Stimulated activated CD8-positive, alpha-beta memory T cell treated with anti-CD3 and anti-CD28 coated beads, Interleukin-7, amount 100 ng/mL, for 24 hours (primary cell): ENCODE results near the gene LARP1.

Source experiments
- DNase-seq: peaks from one replicate; pipeline ENCODE4 v3.0.0-alpha.2; 2020; ENCODE audit warnings: low read depth

LARP1 gene

GRCh38 chr5:154858297-154858971 is 103.3 kb downstream of the LARP1 start, which contains the start of gene CNOT8:
Gene CNOT8, plus strand, starts transcription at chr5:154858627. Its CDS starts 4,652 bp downstream, at chr5:154863279.
- peak; percentile 96 for DNase-seq

DNA sequence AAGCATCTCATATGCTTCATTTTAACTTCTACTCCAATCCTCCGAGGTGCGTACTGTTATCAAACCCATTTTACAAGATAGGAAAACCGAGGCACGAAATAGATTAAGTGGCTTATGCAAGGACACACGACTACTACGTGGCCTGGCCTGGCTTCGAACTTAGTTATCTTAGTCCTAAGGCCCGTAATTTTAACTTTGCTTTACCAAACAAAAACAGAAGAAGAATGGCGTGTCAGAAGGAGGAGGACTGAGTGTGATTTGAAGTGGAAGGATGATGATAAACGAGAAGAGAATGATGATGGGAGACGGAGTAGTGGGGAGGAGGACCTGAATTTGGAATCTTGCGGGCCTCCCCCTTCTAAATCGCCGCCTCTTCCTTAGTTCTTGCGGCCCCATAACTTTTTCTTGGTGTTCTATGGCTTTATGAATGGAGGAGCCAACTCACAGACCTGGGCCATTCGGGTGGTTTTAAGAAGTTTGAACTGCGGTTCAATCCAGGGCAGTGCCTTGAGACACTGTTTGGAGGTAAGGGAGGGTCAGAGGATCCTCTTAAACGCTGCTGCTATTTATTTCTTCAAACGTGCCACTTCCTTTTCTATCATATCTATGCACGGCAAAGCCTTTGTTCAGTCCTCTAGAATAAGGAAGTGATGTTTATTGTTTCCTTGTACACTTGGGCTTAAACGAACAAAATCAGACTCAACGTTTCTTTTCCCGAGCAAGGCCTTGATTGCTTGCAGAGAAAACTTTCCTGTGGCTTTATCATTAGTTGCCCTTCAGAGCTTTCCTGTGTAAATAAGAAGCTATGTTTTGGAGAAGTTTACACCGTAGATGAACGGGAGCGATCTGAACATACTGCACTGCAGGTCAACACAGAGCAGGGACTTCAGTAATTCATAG is 104.0 kb downstream of the LARP1 start:
- DNase-seq: no peak

- DNase-seq: no peak
Measured at GRCh38 chr5:154860123-154860522, 104.9 kb downstream of the LARP1 start.

- no peak for DNase-seq
Measured at GRCh38 chr5:154860765-154861164, 105.6 kb downstream of the LARP1 start.

DNA sequence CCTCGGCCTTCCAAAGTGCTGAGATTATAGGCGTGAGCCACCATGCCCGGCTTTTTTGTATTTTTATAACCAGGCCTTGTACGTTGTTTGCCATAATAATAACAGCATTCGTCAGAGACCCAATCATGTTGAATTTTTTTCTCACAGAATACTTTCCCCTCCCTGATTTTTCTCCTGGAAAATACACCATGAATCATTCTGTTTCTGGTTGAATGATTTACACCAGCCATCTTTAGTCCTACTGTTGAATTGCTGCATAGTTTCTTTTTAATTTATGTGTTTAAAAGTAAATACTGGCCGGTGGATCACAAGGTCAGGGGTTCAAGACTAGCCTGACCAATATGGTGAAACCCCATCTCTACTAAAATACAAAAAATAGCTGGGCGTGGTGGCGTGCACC is 106.8 kb downstream of the LARP1 start:
- no peak for DNase-seq

- no peak for DNase-seq
Measured at GRCh38 chr5:154862766-154863165, 107.6 kb downstream of the LARP1 start.

DNA sequence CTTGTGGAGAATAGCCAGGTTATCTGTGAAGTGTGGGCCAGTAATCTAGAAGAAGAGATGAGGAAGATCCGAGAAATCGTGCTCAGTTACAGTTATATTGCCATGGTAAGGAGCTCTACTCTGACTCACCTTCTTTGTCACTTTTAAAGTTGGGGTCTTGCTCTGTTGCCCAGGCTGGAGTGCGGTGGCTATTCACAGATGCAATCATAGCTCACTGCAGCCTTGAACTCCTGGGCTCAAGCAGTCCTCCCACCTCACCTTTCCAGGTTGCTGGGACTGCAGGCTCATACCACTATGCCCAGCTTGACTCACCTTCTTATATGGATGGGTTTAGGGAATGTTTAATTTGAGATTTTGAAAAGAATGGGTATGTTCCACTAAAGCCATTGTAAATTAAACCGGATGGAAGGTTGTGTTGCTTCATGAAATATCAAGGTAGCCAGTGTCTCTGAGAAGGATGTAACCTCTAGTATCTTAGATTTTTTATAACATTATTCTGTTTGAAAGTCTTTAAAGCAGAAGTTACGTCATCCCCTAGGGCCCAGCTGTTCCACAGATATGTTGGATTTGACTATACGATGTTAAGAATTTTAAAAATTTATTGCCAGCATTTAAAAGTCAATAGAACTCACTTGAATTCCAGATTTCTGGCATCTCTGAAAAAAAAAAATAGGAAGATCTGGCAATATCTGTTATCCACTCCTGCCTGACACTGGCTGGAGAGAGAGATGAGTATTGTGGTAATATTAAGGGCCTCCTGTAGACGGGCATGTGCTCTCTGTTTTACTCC is 108.3 kb downstream of the LARP1 start:
- DNase-seq: no peak

GRCh38 chr5:154865466-154866184 is 110.4 kb downstream of the LARP1 start:
- DNase-seq: no peak

DNA sequence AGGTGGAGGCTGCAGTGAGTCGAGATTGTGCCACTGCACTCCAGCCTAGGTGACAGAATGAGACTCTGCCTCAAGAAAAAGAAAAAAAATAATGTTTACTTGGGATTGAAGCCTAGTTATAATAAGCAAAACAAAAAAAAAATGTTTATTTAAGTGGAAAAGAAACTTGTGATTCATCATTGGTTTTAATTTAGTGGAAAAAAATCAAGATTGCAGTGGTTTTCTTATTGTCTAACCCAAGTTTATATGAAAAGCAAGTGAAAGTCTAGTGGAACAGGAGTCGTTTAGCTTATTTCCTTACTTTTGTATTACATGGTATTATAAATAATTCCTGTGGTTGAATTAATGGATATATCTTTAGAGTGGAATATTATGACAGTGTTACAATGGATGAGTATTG is 111.7 kb downstream of the LARP1 start:
- no peak for DNase-seq
